GDM1 (cell line): Measurements from ENCODE around the gene ERCC5.
A peak's percentile ranks its signal among the peaks of the same experiment; 100 is the strongest.

ENCODE experiments used
- DNase-seq: peaks from one replicate; lab custom pipeline; 2025; lab: John Stamatoyannopoulos, UW

Gene ERCC5

GRCh38 chr13:102845289-102845629, 573 bp upstream of the ERCC5 start:
- no peak for DNase-seq

- peak; percentile 32 for DNase-seq
Observed at GRCh38 chr13:102846261-102847015, 606 bp downstream of the ERCC5 start.

- peak; percentile 17 for DNase-seq
Observed at GRCh38 chr13:102847272-102848234, 1.7 kb downstream of the ERCC5 start.

GRCh38 chr13:102848956-102849355, 3.1 kb downstream of the ERCC5 start:
- no peak for DNase-seq

- no peak for DNase-seq
Observed at GRCh38 chr13:102852556-102852955, 6.7 kb downstream of the ERCC5 start.

GRCh38 chr13:102854675-102855074, 8.8 kb downstream of the ERCC5 start:
- DNase-seq, result no peak

- no peak for DNase-seq
Observed at GRCh38 chr13:102856557-102856956, 10.7 kb downstream of the ERCC5 start.

GRCh38 chr13:102862624-102863210, 16.9 kb downstream of the ERCC5 start:
- no peak for DNase-seq

GRCh38 chr13:102863590-102863989, 17.8 kb downstream of the ERCC5 start:
- no peak for DNase-seq

- no peak for DNase-seq
Observed at GRCh38 chr13:102868366-102868936, 22.6 kb downstream of the ERCC5 start.

- no peak for DNase-seq
Observed at GRCh38 chr13:102869948-102870676, 24.3 kb downstream of the ERCC5 start.

- peak; percentile 16 for DNase-seq
Observed at GRCh38 chr13:102870677-102871415, 25.0 kb downstream of the ERCC5 start.

GRCh38 chr13:102872131-102872530, 26.3 kb downstream of the ERCC5 start:
- no peak for DNase-seq

- DNase-seq, result no peak
Observed at GRCh38 chr13:102872531-102872930, 26.7 kb downstream of the ERCC5 start.

GRCh38 chr13:102873653-102874052, 27.8 kb downstream of the ERCC5 start:
- no peak for DNase-seq

- no peak for DNase-seq
Observed at GRCh38 chr13:102875256-102875655, 29.4 kb downstream of the ERCC5 start.

- DNase-seq, result no peak
Observed at GRCh38 chr13:102877303-102877702, 31.5 kb downstream of the ERCC5 start.

- no peak for DNase-seq
Observed at GRCh38 chr13:102878481-102878880, 32.6 kb downstream of the ERCC5 start.

- no peak for DNase-seq
Observed at GRCh38 chr13:102879793-102880499, 34.1 kb downstream of the ERCC5 start.
